HUDEP-2 (cell line): Measurements from ENCODE around the gene SFXN3.

ENCODE experiments used
- DNase-seq, 76 experiments: peaks; one replicate each; lab custom pipeline; 2025; ENCODE audit not compliant: unreplicated experiment in 76 of 76; lab: John Stamatoyannopoulos, UW

The SFXN3 gene

GRCh38 chr10:100998991-100999741 is 31.9 kb upstream of the SFXN3 start:
- peak in 56 of 76 experiments; percentile 11 to 79 (median 48) for DNase-seq

DNA sequence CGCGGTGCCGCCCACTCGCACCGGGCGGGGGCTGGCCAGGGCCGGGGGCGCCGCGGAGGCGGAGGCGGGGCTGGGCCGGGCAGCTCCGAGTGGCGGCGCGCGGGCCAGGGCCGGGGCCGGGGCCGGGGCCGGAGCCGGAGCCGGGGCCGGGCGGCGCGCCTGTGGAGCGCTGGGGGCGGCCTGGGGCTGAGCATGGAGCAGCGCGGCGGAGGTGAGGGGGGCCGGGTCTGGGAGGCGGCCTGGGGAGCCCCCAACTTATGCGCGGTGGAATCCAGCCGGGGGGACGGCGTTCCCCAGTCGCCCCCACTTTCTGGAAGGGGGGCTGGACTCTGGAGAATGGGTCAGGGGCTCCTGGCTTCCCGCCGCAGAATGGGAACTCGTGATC is 31.3 kb upstream of the SFXN3 start, which contains the start of gene LZTS2:
Gene LZTS2 (plus strand): TSS at position 67 of the 385 bp plus-strand sequence. CDS start 2,731 bp downstream, outside the sequence.
- peak in 2 of 76 experiments; percentile 14 to 18 for DNase-seq

DNA sequence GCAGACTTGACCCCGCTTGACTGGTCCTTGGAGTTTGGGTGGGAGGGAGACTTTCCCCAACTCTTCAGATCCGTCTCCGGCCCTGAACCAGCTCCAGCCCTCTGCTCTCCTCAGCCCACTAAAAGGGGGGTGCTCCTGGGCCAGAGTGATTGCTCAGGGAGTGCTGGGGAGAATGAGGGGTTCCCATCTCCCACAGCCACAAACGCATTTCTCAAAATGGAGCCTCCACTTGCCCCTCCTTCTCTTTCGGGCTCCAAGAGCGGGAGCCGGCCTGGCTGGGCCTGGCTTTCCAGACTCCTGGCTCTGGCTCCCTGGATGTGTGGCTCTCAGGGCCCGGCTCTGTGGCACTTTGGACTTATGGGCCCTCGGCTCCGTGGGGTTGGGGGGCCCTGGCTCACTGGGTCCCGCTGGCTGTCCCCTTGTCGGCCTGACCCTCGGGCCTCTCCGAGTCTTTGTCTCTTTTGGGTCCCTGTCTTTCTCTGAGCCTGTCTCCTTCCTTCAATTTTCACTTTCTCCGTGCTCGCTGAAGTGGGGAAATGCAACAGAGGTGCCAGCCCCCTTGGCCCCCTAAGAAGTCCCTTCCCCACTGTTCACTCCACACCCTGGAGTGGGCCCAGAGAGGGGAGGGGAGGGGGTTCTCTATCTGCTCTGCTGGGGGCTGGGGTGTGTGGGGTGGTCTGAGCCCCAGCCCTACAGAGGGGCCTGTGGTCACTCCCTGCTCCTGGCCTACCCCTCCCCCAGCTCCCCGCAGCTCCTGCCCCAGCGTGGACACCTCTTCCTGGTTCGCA is 30.7 kb upstream of the SFXN3 start:
- DNase-seq, result no peak

GRCh38 chr10:101000915-101001658 is 29.9 kb upstream of the SFXN3 start:
- DNase-seq, result no peak

GRCh38 chr10:101001659-101002035 is 29.4 kb upstream of the SFXN3 start:
- no peak for DNase-seq

DNA sequence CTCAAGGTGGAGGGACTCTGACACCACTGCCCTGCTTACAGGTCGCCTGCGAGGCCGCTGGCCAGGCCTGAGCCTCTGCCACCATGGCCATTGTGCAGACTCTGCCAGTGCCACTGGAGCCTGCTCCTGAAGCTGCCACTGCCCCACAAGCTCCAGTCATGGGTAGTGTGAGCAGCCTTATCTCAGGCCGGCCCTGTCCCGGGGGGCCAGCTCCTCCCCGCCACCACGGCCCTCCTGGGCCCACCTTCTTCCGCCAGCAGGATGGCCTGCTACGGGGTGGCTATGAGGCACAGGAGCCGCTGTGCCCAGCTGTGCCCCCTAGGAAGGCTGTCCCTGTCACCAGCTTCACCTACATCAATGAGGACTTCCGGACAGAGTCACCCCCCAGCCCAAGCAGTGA is 28.6 kb upstream of the SFXN3 start:
- no peak for DNase-seq

DNA sequence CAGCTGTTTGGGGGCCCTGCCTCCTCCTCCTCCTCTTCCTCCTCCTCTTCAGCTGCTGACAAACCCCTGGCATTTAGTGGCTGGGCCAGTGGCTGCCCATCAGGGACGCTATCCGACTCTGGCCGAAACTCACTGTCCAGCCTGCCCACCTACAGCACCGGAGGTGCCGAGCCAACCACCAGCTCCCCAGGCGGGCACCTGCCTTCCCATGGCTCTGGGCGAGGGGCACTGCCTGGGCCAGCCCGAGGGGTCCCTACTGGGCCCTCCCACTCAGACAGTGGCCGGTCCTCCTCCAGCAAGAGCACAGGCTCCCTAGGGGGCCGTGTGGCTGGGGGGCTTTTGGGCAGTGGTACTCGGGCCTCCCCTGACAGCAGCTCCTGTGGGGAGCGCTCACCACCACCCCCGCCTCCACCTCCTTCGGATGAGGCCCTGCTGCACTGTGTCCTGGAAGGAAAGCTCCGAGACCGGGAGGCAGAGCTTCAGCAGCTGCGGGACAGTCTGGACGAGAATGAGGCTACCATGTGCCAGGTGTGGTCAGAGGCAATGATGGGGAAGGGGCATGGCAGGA is 27.3 kb upstream of the SFXN3 start:
- DNase-seq, result no peak

- DNase-seq, result no peak
Observed at GRCh38 chr10:101005361-101005760, 25.7 kb upstream of the SFXN3 start.

DNA sequence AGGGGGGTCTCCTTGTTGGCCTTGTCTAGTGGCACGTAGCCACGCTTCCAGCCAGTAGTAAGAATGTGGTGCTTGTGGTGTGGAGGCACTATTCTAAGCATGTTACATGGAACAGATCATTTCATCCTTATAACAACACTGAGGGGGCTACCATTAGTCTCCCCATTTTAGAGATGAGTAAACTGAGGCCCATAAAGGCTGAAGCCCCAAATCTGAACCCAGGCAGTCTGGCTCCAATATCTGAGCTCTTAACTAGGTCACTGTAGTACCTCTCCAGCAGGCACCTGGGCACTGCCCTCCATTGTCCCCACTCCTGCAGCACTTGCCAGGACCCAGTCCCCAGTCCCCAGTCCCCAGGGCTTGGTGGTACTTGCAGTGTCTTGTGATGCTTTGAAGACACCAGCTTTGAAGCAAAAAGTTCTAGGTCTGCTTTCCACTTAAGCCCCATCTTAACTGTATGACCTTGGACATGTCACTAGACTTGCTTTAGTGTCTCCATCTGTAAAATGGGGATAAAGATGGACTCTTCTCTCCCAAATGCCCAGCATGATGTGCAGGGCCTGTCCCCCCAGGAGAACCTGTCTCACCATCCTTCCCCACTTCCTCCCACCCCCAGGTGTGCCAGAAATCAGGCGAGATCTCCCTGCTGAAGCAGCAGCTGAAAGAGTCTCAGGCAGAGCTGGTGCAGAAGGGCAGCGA is 25.0 kb upstream of the SFXN3 start:
- DNase-seq, result no peak

GRCh38 chr10:101006593-101007098 is 24.4 kb upstream of the SFXN3 start:
- DNase-seq, result no peak

- no peak for DNase-seq
Observed at GRCh38 chr10:101007099-101007711, 23.8 kb upstream of the SFXN3 start.

DNA sequence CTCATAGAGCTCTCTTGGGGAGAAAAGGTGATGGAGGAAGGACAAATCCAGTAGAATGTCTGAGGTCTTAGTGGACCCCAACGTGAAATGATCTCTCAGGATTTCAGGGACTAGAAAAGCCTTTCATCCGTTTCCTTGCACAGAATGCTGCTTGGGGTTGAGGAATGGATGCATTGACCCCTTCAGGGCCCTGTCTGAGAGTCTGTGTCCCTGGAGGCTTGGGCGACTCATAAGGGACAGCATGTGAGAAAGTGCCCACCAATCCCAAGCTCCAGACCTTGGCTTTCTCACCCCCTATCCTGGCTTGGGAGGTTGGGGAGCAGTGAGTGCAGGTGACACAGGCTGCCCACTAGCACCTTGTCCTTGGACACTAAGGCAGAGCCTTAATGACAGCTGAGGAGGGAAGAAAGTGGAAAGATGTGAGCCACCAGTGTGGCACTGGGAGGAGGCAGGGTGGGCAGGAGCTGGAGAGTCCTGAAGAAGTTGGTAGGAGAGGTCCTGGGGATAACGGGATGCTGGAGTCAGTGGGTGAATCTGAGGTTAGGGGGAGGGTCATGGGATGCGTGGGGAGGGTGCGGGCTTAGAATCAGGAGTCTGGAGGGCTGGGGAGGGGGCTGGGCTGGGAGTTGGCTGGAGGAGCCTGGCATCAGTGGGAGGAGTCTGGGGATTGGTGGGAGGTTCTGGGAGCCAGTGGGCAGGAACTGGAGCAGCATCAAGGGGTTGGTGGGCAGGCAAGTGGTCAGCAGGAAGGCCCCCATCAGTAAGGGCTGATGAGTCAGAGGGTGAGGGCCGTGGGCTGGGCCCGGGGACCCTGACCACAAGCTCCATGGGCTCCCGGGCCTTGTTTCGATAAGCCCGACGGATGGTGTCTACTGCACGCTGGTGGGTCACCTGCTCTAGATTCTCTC is 22.9 kb upstream of the SFXN3 start:
- DNase-seq, result no peak

DNA sequence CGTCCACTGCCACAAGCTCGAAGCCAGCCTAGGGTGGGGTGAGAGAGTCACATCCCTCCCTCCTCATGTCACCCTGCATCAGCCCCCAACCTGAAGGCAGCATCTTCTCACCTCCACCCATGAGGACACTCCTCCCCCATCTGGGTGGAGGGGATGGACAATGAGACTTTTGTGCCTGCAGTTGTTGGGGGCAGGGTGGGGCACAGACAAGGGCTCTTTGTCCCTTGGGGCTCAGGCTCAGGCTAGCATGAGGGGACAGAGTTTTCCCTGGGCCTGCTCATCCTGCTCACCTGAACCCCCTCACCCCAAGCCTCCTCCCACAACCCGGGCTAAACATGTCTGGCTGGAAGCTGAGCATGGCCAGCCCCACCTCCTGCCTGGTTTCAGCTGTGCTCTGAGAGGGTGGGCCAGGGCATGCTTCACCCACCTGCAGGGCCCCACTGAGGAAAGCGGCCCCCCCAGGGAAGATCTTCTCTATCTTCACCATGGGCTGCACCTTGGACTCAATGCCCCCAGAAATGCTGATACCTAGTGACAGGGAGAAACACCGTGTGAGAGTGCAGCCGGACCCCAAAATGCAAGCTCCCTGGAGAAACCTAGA is 22.1 kb upstream of the SFXN3 start:
- DNase-seq, result no peak

- no peak for DNase-seq
Observed at GRCh38 chr10:101010329-101010728, 20.7 kb upstream of the SFXN3 start.

- peak in 14 of 76 experiments; percentile 6 to 48 (median 16) for DNase-seq
Observed at GRCh38 chr10:101011517-101012423, 19.3 kb upstream of the SFXN3 start.

DNA sequence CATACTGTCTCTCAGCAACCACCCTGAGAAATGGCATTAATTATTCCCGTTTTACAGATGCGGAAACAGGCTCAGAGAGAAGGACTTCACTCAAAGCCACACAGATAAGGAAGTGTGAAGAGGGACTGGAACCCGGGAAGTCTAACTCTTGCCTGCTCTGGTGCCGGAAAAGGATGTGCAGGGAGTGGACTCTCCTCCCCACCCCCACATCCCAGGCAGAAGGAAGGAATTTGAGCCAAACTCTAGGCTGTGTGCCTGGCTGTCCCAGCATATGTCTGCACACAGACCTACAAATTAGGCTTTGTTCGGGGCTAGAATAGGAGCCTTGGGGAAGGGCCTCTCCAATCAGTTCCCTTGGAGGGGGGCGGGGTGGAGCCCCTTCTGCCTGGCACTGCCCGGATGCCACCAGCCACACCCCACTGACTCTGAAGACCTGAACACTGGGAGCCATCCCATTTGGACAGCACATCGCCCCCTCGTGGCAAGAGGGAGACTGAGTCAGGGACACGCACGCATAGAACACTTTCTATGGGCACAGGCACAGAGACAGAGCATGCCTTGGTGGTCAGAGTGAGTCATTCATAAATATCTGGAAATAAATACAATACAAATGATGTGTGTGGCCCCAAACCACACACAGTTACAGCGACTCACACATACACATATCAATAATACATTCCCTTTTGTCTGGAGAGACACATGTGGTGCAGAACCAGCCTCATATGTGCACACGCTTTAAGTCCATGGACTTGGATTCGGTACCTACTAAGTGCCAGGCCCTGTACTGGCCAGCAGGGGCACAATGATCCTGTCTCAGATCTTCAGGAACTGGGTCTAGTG is 18.3 kb upstream of the SFXN3 start:
- peak in 72 of 76 experiments; percentile 27 to 90 (median 70) for DNase-seq
